ENCODE results near the gene FMNL1.
A peak's percentile ranks its signal among the peaks of the same experiment; 100 is the strongest.
"Not testable (repeated sequence)": the region's sequence is repeated elsewhere in the genome, so short reads cannot be mapped to it uniquely, and the experiment has no call there.

Gene FMNL1

DNA sequence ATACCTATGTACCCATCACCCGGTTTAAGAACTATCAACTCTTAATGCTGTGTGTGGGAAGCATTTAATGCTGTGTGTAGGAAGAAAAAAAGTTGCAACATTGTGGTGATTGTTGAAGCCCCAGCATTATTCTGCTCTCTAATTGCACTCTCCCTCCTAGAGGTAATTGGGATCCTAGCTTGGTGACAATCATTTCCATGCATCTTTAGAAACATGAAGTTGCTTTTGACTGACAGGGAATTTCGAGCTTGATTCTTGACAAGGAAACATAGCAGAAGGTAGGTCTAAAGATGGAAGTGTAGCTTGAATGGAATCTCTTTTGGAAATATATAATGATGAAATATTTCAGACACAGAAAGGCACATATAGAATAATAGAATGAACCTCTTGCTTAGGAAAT, 32.7 kb upstream of the FMNL1 start:
- no peak for DNase-seq (ENCODE audit: low read depth, low spot score)
- Histone ChIP-seq H3K9ac (ENCODE audit: insufficient read length, low read depth) (no peak overlapping the region), H3K36me3 (ENCODE audit: insufficient read depth, insufficient read length, low read length) (no peaks in the 10 kb centered on the region), H3K27me3 (ENCODE audit: insufficient read depth, insufficient read length) (no peaks in the 10 kb centered on the region), H3K4me3 (ENCODE audit: insufficient read length, low read depth) (no peak overlapping the region), H3K4me1 (ENCODE audit: insufficient read depth, insufficient read length) (no peaks in the 10 kb centered on the region), H3K9me3 (ENCODE audit: insufficient read depth, low read length) (peaks cover 14% of the 10 kb centered on the region)
- TF ChIP-seq ZNF274 (IDR thresholded peaks at IDR 0.05; ENCODE audit: low read depth, low read length) (no peak), SUZ12 (IDR thresholded peaks at IDR 0.05; ENCODE audit: extremely low read depth, insufficient read depth, insufficient read length) (no peak), YY1 (IDR thresholded peaks at IDR 0.05; ENCODE audit: insufficient read depth, insufficient read length) (no peak)

DNA sequence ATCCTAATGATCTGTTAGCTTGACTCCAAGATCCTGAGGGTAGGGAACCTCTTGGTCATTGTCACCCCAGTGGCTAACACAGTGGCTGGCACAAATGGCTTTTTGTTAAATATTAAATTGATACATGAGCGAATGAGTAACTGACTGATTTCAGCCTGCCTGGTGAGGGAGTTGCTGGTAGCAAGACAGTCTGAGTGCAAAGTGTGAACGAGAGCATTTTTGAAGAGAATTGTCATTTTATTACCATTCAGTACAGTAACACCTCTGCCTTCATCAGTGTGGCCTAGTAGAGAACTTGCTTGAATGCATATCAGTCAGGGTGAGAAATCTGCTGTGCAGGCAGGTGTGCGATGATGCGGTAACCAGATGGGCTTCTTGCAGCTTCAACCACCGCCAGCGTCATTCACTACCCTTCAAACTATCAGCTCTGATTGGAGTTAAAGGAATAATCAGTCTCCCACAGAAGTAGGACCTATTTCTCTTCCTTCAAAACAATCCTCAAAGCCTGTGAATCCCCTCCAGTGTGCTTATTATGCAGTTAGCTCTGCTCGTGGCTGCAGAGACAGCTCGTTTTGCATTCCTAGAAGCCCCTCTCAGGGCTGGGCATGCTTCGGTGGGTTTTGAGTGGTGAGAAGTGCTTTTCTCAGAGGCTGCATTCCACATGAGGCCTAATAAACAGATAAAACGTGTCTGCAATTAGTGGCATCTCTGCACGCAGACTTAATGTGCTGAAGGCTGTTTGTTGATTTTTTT, 31.0 kb upstream of the FMNL1 start:
- Histone ChIP-seq H3K4me3 (ENCODE audit: insufficient read length, low read depth) (no peak overlapping the region), H3K9ac (ENCODE audit: insufficient read length, low read depth) (no peak overlapping the region), H3K27me3 (ENCODE audit: insufficient read depth, insufficient read length) (no peaks in the 10 kb centered on the region), H3K36me3 (ENCODE audit: insufficient read depth, insufficient read length, low read length) (no peaks in the 10 kb centered on the region), H3K4me1 (ENCODE audit: insufficient read depth, insufficient read length) (no peaks in the 10 kb centered on the region), H3K9me3 (ENCODE audit: insufficient read depth, low read length) (peaks cover 18% of the 10 kb centered on the region)
- DNase-seq (ENCODE audit: low read depth, low spot score), result no peak
- TF ChIP-seq YY1 (IDR thresholded peaks at IDR 0.05; ENCODE audit: insufficient read depth, insufficient read length), result no peak
- TF ChIP-seq ZNF274 (IDR thresholded peaks at IDR 0.05; ENCODE audit: low read depth, low read length), result no peak
- TF ChIP-seq SUZ12 (IDR thresholded peaks at IDR 0.05; ENCODE audit: extremely low read depth, insufficient read depth, insufficient read length), result no peak

DNA sequence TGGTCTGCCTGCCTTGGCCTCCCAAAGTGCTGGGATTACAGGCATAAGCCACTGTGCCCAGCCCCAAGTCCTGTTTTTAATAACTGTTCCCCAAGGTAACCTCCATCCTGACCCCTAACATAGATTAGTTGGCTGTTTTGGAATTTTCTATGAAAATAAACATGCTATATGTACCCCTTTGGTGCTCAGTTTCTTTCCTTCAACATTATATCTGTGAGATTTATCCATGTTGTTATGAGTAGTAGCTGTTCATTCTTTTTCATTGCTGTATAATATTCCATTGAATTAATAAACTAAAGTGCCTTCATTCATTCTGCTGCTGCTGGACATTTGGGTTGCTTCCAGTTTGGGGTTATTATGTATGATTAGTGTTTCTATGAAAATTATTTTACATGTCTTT, 26.3 kb upstream of the FMNL1 start:
- no peaks in the 10 kb centered on the region for H3K27me3 ChIP-seq (ENCODE audit: insufficient read depth, insufficient read length)
- no peak for DNase-seq (ENCODE audit: low read depth, low spot score)
- TF ChIP-seq SUZ12 (IDR thresholded peaks at IDR 0.05; ENCODE audit: extremely low read depth, insufficient read depth, insufficient read length), result no peak
- no peak for TF ChIP-seq ZNF274 (IDR thresholded peaks at IDR 0.05; ENCODE audit: low read depth, low read length)
- no peak for TF ChIP-seq YY1 (IDR thresholded peaks at IDR 0.05; ENCODE audit: insufficient read depth, insufficient read length)
- H3K9me3 ChIP-seq (ENCODE audit: insufficient read depth, low read length), result peaks cover 12% of the 10 kb centered on the region
- peaks cover 8% of the 10 kb centered on the region for H3K4me1 ChIP-seq (ENCODE audit: insufficient read depth, insufficient read length)
- no peak overlapping the region for H3K9ac ChIP-seq (ENCODE audit: insufficient read length, low read depth)
- H3K4me3 ChIP-seq (ENCODE audit: insufficient read length, low read depth), result no peak overlapping the region
- no peaks in the 10 kb centered on the region for H3K36me3 ChIP-seq (ENCODE audit: insufficient read depth, insufficient read length, low read length)

DNA sequence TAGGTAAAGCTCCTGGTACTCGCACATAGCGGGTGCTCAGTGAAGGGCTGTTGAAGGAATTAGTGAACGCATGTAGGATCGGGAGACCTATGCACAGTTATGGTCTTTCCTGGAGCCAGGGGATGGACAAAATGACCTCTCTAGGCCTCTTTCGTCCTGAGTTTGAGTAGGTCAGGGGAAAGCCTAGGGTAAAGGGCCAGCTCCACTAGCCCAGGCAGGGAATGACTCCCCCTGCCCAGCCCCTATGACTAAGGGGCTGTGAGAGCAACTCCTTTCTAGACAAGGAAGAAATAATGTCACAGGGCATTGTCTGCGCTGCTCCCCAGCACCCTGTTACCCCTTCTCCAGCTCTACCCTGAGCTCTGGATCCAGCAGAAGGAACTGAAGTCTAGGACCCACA, 24.6 kb upstream of the FMNL1 start:
- Histone ChIP-seq H3K4me3 (ENCODE audit: insufficient read length, low read depth) (no peak overlapping the region), H3K9ac (ENCODE audit: insufficient read length, low read depth) (peak overlapping the region; percentile 58)

DNA sequence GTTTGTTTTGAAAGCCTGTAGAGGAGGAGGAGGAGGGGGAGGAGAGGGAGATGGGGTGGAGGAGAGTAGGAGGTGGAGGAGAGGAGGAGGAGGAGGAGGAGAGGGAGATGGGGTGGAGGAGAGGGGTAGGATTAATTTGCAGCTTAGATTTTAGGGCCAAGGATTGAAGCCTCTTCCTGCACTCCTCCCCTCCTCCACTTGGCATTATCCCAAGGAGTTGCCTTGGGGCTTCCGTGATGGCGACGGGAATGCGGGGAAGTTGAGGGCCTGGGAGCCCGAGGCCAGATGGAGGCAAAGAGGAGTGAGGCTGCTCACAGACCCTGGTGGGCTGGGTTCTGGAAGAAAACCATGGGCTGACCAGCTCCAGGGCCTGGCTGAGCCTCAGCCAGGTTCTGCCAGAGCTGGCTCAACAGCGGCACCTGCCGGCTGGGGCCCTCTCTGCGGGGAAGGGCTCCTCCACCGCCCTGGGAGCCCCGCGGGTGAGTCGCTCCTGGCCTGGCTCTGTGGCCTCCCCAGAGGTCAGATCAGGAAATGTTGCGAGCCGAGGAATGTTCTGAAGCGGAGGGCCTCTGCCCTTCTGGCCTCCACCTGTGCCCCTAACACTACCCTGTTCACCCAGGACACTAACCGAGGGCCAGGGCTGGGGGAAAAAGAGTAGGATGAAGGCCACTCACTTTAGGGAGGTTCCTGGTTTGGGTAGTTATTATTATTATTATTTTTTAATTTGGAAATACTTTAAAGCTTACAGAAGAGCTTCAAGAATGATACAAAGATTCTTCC, 23.9 kb upstream of the FMNL1 start:
- H3K4me1 ChIP-seq (ENCODE audit: insufficient read depth, insufficient read length), result peaks cover 8% of the 10 kb centered on the region
- 0 out of 2 replicates have a peak, but pooled peaks cover 4% of the 10 kb centered on the region for H3K9me3 ChIP-seq (ENCODE audit: insufficient read depth, low read length)
- peak overlapping the region; percentile 58 for H3K9ac ChIP-seq (ENCODE audit: insufficient read length, low read depth)
- peak; percentile 85 for DNase-seq (ENCODE audit: low read depth, low spot score)
- H3K36me3 ChIP-seq (ENCODE audit: insufficient read depth, insufficient read length, low read length), result no peaks in the 10 kb centered on the region
- TF ChIP-seq SUZ12 (IDR thresholded peaks at IDR 0.05; ENCODE audit: extremely low read depth, insufficient read depth, insufficient read length) (no peak), ZNF274 (IDR thresholded peaks at IDR 0.05; ENCODE audit: low read depth, low read length) (no peak), YY1 (IDR thresholded peaks at IDR 0.05; ENCODE audit: insufficient read depth, insufficient read length) (no peak)
- H3K4me3 ChIP-seq (ENCODE audit: insufficient read length, low read depth), result no peak overlapping the region
- H3K27me3 ChIP-seq (ENCODE audit: insufficient read depth, insufficient read length), result no peaks in the 10 kb centered on the region

More for the DNA sequence above, 24.6 kb upstream of the FMNL1 start:
- DNase-seq (ENCODE audit: low read depth, low spot score), result no peak
- TF ChIP-seq ZNF274 (IDR thresholded peaks at IDR 0.05; ENCODE audit: low read depth, low read length) (no peak), YY1 (IDR thresholded peaks at IDR 0.05; ENCODE audit: insufficient read depth, insufficient read length) (no peak), SUZ12 (IDR thresholded peaks at IDR 0.05; ENCODE audit: extremely low read depth, insufficient read depth, insufficient read length) (no peak)
- H3K27me3 ChIP-seq (ENCODE audit: insufficient read depth, insufficient read length), result no peaks in the 10 kb centered on the region
- H3K4me1 ChIP-seq (ENCODE audit: insufficient read depth, insufficient read length), result peaks cover 8% of the 10 kb centered on the region
- H3K9me3 ChIP-seq (ENCODE audit: insufficient read depth, low read length), result 0 out of 2 replicates have a peak, but pooled peaks cover 4% of the 10 kb centered on the region
- H3K36me3 ChIP-seq (ENCODE audit: insufficient read depth, insufficient read length, low read length), result no peaks in the 10 kb centered on the region

DNA sequence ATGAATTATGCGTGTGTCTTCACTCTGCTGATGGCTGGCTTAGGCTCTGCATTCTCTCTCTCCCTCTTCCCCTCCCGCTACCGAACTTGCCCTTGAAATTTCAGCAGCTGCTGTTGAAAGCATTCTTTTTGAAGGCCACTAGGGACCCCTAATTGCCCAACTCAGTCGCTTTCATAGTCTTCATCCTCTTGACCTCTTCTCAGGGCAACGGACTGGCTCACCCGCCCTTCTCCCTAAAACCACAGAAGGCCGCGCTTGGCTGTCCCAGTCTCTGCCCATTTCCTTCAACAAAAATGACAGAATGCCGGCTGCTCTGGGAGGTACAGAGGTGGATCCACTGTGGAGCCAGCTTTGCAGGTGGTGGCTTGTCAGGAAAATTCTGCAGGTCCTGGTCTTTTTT, 21.0 kb upstream of the FMNL1 start:
- no peak for TF ChIP-seq YY1 (IDR thresholded peaks at IDR 0.05; ENCODE audit: insufficient read depth, insufficient read length)
- no peak for TF ChIP-seq ZNF274 (IDR thresholded peaks at IDR 0.05; ENCODE audit: low read depth, low read length)
- no peak for TF ChIP-seq SUZ12 (IDR thresholded peaks at IDR 0.05; ENCODE audit: extremely low read depth, insufficient read depth, insufficient read length)
- no peak for DNase-seq (ENCODE audit: low read depth, low spot score)
- H3K4me3 ChIP-seq (ENCODE audit: insufficient read length, low read depth), result no peak overlapping the region
- H3K9me3 ChIP-seq (ENCODE audit: insufficient read depth, low read length), result no peaks in the 10 kb centered on the region
- no peaks in the 10 kb centered on the region for H3K36me3 ChIP-seq (ENCODE audit: insufficient read depth, insufficient read length, low read length)
- H3K27me3 ChIP-seq (ENCODE audit: insufficient read depth, insufficient read length), result no peaks in the 10 kb centered on the region
- H3K9ac ChIP-seq (ENCODE audit: insufficient read length, low read depth), result no peak overlapping the region
- peaks cover 8% of the 10 kb centered on the region for H3K4me1 ChIP-seq (ENCODE audit: insufficient read depth, insufficient read length)

DNA sequence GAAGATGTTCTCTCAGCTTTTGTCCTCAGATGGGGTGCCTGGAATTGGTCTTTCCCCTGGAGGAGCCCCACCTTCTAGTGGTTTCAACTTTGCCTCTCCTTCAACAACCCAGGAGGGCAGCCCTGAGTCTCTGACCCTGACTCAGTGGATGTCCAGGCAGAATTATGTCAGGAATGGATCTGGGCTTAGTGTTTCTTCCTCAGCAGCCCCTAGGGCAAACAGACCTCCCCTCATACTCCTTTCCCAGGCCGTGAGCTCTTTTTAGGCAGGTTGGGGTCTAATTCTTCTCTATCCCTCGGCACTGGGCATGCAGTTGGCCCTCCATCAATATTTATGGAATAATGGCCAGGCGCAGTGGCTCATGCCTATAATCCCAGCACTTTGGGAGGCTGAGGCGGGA, 20.2 kb upstream of the FMNL1 start:
- Histone ChIP-seq H3K36me3 (ENCODE audit: insufficient read depth, insufficient read length, low read length) (no peaks in the 10 kb centered on the region), H3K9ac (ENCODE audit: insufficient read length, low read depth) (peak overlapping the region; percentile 21), H3K9me3 (ENCODE audit: insufficient read depth, low read length) (no peaks in the 10 kb centered on the region), H3K27me3 (ENCODE audit: insufficient read depth, insufficient read length) (no peaks in the 10 kb centered on the region), H3K4me3 (ENCODE audit: insufficient read length, low read depth) (no peak overlapping the region), H3K4me1 (ENCODE audit: insufficient read depth, insufficient read length) (peaks cover 8% of the 10 kb centered on the region)
- no peak for DNase-seq (ENCODE audit: low read depth, low spot score)
- TF ChIP-seq SUZ12 (IDR thresholded peaks at IDR 0.05; ENCODE audit: extremely low read depth, insufficient read depth, insufficient read length) (no peak), ZNF274 (IDR thresholded peaks at IDR 0.05; ENCODE audit: low read depth, low read length) (no peak), YY1 (IDR thresholded peaks at IDR 0.05; ENCODE audit: insufficient read depth, insufficient read length) (no peak)

DNA sequence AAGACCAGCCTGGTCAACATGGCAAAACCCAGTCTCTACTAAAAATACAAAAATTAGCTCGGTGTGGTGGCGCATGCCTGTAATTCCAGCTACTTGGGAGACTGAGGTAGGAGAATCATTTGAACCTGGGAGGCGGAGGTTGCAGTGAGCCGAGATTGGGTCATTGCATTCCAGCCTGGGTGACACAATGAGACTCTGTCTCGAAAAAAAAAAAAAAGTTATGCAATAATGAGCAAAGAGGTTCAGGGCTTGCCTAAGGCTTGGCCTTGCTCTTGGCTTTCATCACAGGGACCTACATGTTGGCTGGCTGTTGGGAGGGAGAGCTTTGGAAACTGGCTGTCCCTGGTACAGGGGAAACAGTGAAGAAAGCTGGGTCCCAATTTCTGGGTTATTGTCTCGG, 19.8 kb upstream of the FMNL1 start:
- not testable (repeated sequence) for H3K9me3 ChIP-seq (ENCODE audit: insufficient read depth, low read length); DNase-seq (ENCODE audit: low read depth, low spot score); H3K9ac ChIP-seq (ENCODE audit: insufficient read length, low read depth); H3K36me3 ChIP-seq (ENCODE audit: insufficient read depth, insufficient read length, low read length); H3K27me3 ChIP-seq (ENCODE audit: insufficient read depth, insufficient read length); H3K4me1 ChIP-seq (ENCODE audit: insufficient read depth, insufficient read length); H3K4me3 ChIP-seq (ENCODE audit: insufficient read length, low read depth)
